ENCODE data around the gene PLCB3.
A peak's percentile ranks its signal among the peaks of the same experiment; 100 is the strongest.
"Not testable (repeated sequence)": the region's sequence is repeated elsewhere in the genome, so short reads cannot be mapped to it uniquely, and the experiment has no call there.

PLCB3 gene

DNA sequence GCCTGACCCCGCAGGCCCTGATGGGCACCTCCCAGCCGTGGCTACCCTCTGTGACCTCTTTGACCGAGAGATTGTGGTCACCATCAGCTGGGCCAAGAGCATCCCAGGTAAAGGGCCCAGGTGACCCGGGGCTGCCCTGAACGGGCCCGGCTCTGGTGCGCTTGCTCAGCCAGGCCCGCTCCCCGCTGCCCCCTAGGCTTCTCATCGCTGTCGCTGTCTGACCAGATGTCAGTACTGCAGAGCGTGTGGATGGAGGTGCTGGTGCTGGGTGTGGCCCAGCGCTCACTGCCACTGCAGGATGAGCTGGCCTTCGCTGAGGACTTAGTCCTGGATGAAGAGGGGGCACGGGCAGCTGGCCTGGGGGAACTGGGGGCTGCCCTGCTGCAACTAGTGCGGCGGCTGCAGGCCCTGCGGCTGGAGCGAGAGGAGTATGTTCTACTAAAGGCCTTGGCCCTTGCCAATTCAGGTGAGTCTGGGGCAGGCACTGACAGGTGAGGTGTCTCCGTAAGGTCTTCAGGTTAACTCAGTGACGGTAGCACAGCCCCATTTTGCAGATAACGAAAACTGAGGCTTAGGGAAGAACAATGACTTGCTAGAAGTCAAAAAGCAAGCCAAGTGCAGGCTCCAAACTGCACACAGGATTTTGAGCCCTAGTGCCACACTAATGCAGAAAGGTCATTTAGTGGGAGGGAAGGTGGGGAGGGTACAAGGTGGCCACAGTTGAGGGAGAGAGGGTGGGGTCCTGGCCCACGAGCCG is 63.7 kb downstream of the PLCB3 start:
- TF ChIP-seq CTCF (IDR thresholded peaks at IDR 0.05; ENCODE audit: extremely low read depth, missing control alignments) = no peak
- no peak for DNase-seq (ENCODE audit: low spot score)

DNA sequence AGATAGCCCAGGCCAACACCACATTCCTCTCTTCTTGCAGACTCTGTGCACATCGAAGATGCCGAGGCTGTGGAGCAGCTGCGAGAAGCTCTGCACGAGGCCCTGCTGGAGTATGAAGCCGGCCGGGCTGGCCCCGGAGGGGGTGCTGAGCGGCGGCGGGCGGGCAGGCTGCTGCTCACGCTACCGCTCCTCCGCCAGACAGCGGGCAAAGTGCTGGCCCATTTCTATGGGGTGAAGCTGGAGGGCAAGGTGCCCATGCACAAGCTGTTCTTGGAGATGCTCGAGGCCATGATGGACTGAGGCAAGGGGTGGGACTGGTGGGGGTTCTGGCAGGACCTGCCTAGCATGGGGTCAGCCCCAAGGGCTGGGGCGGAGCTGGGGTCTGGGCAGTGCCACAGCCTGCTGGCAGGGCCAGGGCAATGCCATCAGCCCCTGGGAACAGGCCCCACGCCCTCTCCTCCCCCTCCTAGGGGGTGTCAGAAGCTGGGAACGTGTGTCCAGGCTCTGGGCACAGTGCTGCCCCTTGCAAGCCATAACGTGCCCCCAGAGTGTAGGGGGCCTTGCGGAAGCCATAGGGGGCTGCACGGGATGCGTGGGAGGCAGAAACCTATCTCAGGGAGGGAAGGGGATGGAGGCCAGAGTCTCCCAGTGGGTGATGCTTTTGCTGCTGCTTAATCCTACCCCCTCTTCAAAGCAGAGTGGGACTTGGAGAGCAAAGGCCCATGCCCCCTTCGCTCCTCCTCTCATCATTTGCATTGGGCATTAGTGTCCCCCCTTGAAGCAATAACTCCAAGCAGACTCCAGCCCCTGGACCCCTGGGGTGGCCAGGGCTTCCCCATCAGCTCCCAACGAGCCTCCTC is 64.6 kb downstream of the PLCB3 start:
- not testable (repeated sequence) for DNase-seq (ENCODE audit: low spot score)

- DNase-seq (ENCODE audit: low spot score) = no peak
- TF ChIP-seq CTCF (IDR thresholded peaks at IDR 0.05; ENCODE audit: extremely low read depth, missing control alignments) = no peak
These were observed 65.5 kb downstream of the PLCB3 start for GRCh38 chr11:64316672-64317324.

- TF ChIP-seq CTCF (IDR thresholded peaks at IDR 0.05; ENCODE audit: extremely low read depth, missing control alignments) = no peak
- peak; percentile 95 for DNase-seq (ENCODE audit: low spot score)
These were observed 66.1 kb downstream of the PLCB3 start, which contains the start of gene TRMT112 for GRCh38 chr11:64317325-64317960. Gene TRMT112, minus strand, starts transcription at chr11:64317559. Its CDS starts 33 bp downstream, at chr11:64317526.

- TF ChIP-seq CTCF (IDR thresholded peaks at IDR 0.05; ENCODE audit: extremely low read depth, missing control alignments) = peak; percentile 50
These were observed 66.8 kb downstream of the PLCB3 start, which contains the start of gene PRDX5 for GRCh38 chr11:64317961-64318765. Gene PRDX5, plus strand, starts transcription at chr11:64318121. Its CDS starts 95 bp downstream, at chr11:64318216.

More at GRCh38 chr11:64317961-64318765, 66.8 kb downstream of the PLCB3 start, which contains the start of gene PRDX5:
- peak; percentile 97 for DNase-seq (ENCODE audit: low spot score)

Measured in GM20000 (cell line).